DOHH2 (cell line): ENCODE results near the gene PGM5.
"Not testable (repeated sequence)": the region's sequence is repeated elsewhere in the genome, so short reads cannot be mapped to it uniquely, and the experiment has no call there.

Experiments used
- H3F3A ChIP-seq: fragments of 200-600 bp; sonication (generic), shearing (Covaris generic); 2 replicates; pipeline ENCODE4 v1.6.0; 2016; ENCODE audit warnings: antibody characterized with exemption, mild to moderate bottlenecking; ENCODE audit not compliant: control insufficient read depth, insufficient read depth
- H3K27ac ChIP-seq: fragments of 200-600 bp; sonication (generic); 2 replicates; pipeline ENCODE4 v1.5.1; 2014; ENCODE audit warnings: low read depth, mild to moderate bottlenecking, low read length, moderate library complexity
- H3K27me3 ChIP-seq: fragments of 200-600 bp; sonication (generic); 2 replicates; pipeline ENCODE4 v1.6.1; 2014; ENCODE audit warnings: mild to moderate bottlenecking, low read length, mixed read lengths; ENCODE audit not compliant: control insufficient read depth
- H3K36me3 ChIP-seq: fragments of 200-600 bp; sonication (generic); 2 replicates; pipeline ENCODE4 v1.6.1; 2014; ENCODE audit warnings: mild to moderate bottlenecking, low read length, moderate library complexity, mixed read lengths; ENCODE audit not compliant: control insufficient read depth
- H3K4me1 ChIP-seq: fragments of 200-600 bp; sonication (generic); 2 replicates; pipeline ENCODE4 v1.6.1; 2014; ENCODE audit warnings: mild to moderate bottlenecking, low read length, mixed read lengths; ENCODE audit not compliant: control insufficient read depth
- H3K4me2 ChIP-seq: fragments of 200-600 bp; sonication (generic); 2 replicates; pipeline ENCODE4 v1.6.0; 2014; ENCODE audit warnings: mild to moderate bottlenecking, low read length, moderate library complexity
- H3K4me3 ChIP-seq: fragments of 200-600 bp; sonication (generic); 2 replicates; pipeline ENCODE4 v1.5.1; 2014; ENCODE audit warnings: mild to moderate bottlenecking, low read length, mixed read lengths
- H3K79me2 ChIP-seq: fragments of 200-600 bp; sonication (generic); 2 replicates; pipeline ENCODE4 v1.6.1; 2014; ENCODE audit warnings: mild to moderate bottlenecking, low read length, mixed read lengths; ENCODE audit not compliant: control insufficient read depth
- H3K9me2 ChIP-seq: fragments of 200-600 bp; sonication (generic); replicated peaks from 2 replicates; pipeline ENCODE4 v1.6.1; 2014; ENCODE audit warnings: mild to moderate bottlenecking, low read length, mixed read lengths; ENCODE audit not compliant: control insufficient read depth
- H3K9me3 ChIP-seq: fragments of 200-600 bp; sonication (generic); 2 replicates; pipeline ENCODE4 v1.6.1; 2014; ENCODE audit warnings: antibody characterized with exemption, low read length, mixed read lengths; ENCODE audit not compliant: control insufficient read depth, insufficient read depth
- H4K20me1 ChIP-seq: fragments of 200-600 bp; sonication (generic); 2 replicates; pipeline ENCODE4 v1.6.0; 2014; ENCODE audit warnings: low read depth, mild to moderate bottlenecking, antibody characterized with exemption, low read length, moderate library complexity; ENCODE audit not compliant: control insufficient read depth, insufficient read depth

The PGM5 gene

GRCh38 chr9:68356380-68357118 lies at the start of gene PGM5:
PGM5 (plus strand) TSS chr9:68356611; CDS start chr9:68357128, 517 bp downstream.
- H3F3A ChIP-seq, H3K9me2 ChIP-seq, H3K27me3 ChIP-seq, H3K79me2 ChIP-seq, H4K20me1 ChIP-seq, H3K36me3 ChIP-seq, H3K27ac ChIP-seq, H3K4me3 ChIP-seq, H3K4me1 ChIP-seq, H3K9me3 ChIP-seq, H3K4me2 ChIP-seq: not testable (repeated sequence)

DNA sequence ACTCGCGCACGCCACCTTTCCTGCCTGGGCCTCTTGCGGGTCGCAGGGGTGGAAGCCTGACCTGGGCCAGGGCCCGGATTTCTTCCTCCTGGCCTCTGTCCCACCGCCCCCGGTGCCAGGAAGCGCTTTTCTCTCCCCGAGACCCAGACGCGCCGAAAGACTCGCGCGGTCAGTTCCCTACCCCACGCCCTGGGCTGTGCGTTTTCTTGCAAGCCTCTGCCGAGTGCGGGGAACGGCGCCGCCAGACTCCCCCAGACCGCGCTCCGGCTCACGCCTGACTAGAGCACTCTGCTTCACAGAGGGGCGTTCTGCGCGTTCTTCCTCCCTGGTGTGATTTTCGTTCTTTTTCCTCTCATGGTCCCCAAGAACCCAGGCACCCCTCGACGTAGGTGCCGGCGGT lies 49.3 kb upstream of the PGM5 start:
- H4K20me1 ChIP-seq, H3K27ac ChIP-seq, H3K9me2 ChIP-seq, H3K79me2 ChIP-seq, H3K27me3 ChIP-seq, H3K4me3 ChIP-seq, H3K4me2 ChIP-seq, H3K9me3 ChIP-seq, H3K4me1 ChIP-seq, H3F3A ChIP-seq, H3K36me3 ChIP-seq: not testable (repeated sequence)

DNA sequence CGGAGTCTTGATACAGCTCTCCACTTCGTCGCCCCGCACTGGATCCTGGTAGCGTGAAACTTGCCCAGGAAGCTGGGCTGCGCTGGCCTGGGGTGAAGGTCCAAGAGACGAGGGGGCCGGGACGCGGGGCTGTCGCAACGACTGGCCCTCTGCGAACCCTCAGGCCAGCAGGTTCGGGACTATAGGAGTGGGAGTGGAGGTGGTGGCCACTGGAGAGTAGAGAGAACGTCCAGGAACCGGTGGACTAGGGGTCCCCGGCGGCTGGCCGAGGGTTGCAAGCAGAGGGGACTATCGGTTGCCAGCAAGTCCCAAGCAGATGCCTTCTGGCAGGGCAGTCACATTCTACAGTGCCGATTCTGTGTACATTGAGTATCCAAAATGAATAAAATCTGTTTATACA lies 48.8 kb upstream of the PGM5 start:
- not testable (repeated sequence) for H3K4me3 ChIP-seq, H3K9me3 ChIP-seq, H3F3A ChIP-seq, H3K4me2 ChIP-seq, H3K27me3 ChIP-seq, H3K79me2 ChIP-seq, H3K9me2 ChIP-seq, H3K27ac ChIP-seq, H3K4me1 ChIP-seq, H4K20me1 ChIP-seq, H3K36me3 ChIP-seq

DNA sequence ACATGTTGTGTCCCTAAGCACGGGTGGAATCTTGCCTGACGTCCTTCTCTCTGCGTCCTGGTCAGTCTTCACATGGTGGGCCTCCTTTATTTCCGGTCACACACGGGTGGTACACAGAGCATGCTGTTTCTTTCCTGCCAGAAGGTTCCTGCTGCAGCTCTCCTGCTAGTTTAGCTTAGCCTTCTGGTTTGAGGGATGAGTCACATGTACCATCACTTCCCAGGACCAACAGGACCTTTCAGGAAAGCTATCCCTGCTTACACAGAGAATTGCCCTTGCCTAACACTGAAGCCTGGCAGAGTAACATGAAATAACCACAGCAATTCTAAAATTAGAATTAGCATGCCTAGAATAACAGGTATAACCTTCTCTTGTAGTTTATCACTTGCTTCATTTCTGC lies 45.2 kb upstream of the PGM5 start:
- H3K4me3 ChIP-seq, H3K36me3 ChIP-seq, H3K27ac ChIP-seq, H4K20me1 ChIP-seq, H3K9me3 ChIP-seq, H3K4me1 ChIP-seq, H3K4me2 ChIP-seq, H3K9me2 ChIP-seq, H3K27me3 ChIP-seq, H3K79me2 ChIP-seq, H3F3A ChIP-seq: not testable (repeated sequence)

DNA sequence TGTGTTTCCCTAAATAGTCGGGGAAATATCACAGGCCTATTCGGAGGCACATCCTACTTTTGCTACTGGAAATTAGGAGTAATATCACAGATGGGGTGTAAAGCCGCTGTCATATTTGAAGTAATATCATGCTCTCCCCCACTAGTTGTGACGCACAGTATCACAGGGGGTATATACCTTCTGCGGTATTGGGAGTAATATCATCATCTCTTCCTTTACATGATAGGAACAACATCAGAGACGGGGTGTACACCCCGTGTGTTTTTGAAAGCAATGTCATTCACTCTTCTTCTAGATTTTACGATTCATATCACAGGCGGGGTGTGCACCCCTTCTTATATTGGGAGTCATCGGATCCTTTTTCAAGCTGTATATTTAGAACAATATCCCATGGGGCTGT lies 38.2 kb upstream of the PGM5 start:
- not testable (repeated sequence) for H3K4me1 ChIP-seq, H3K9me2 ChIP-seq, H3K79me2 ChIP-seq, H3F3A ChIP-seq, H3K27ac ChIP-seq, H3K4me3 ChIP-seq, H3K9me3 ChIP-seq, H4K20me1 ChIP-seq, H3K27me3 ChIP-seq, H3K36me3 ChIP-seq, H3K4me2 ChIP-seq

GRCh38 chr9:68323749-68324148 lies 32.7 kb upstream of the PGM5 start:
- H3F3A ChIP-seq, H3K4me3 ChIP-seq, H3K27ac ChIP-seq, H3K9me2 ChIP-seq, H3K27me3 ChIP-seq, H3K4me1 ChIP-seq, H4K20me1 ChIP-seq, H3K79me2 ChIP-seq, H3K4me2 ChIP-seq, H3K36me3 ChIP-seq, H3K9me3 ChIP-seq: not testable (repeated sequence)

- not testable (repeated sequence) for H3K4me3 ChIP-seq, H3K9me2 ChIP-seq, H3K36me3 ChIP-seq, H3F3A ChIP-seq, H4K20me1 ChIP-seq, H3K9me3 ChIP-seq, H3K27ac ChIP-seq, H3K27me3 ChIP-seq, H3K4me1 ChIP-seq, H3K79me2 ChIP-seq, H3K4me2 ChIP-seq
Observed at GRCh38 chr9:68324518-68324917, 31.9 kb upstream of the PGM5 start.

DNA sequence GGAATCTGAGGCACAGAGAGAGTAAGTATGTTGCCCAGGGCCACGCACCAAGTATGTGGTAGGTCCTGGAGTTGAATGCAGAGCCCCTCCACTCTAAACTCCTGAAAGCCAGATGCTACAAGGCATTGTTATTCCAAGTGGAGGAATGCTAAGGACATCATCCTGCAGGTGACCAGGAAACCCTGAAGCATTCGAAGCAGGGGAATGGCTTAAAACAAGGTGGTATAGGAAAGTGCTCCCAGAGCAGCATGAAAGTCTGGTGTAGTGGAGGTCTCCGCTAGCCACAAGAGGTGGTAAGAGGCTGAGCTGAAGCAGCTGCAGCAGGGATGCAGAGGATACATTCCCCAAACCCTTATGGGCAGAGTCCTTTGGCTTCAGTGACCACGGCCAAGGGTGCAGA lies 27.3 kb upstream of the PGM5 start:
- H3K4me3 ChIP-seq, H3K9me3 ChIP-seq, H3K4me1 ChIP-seq, H3K36me3 ChIP-seq, H3F3A ChIP-seq, H3K79me2 ChIP-seq, H3K27me3 ChIP-seq, H3K4me2 ChIP-seq, H3K27ac ChIP-seq, H3K9me2 ChIP-seq, H4K20me1 ChIP-seq: not testable (repeated sequence)
